GM18517 (cell line): Measurements from ENCODE around the gene TRIOBP.
A peak's percentile ranks its signal among the peaks of the same experiment; 100 is the strongest.
"Not testable (repeated sequence)": the region's sequence is repeated elsewhere in the genome, so short reads cannot be mapped to it uniquely, and the experiment has no call there.

ENCODE experiments used
- ATAC-seq: cut with Tn5 transposase; IDR thresholded peaks from one replicate; pipeline ENCODE4 v1.9.1; 2021; ENCODE audit warnings: mild to moderate bottlenecking, moderate library complexity; ENCODE audit not compliant: unreplicated experiment

The TRIOBP gene

GRCh38 chr22:37686002-37686982 lies 10.6 kb upstream of the TRIOBP start, which contains the start of gene NOL12:
Gene NOL12, plus strand, starts transcription at chr22:37686343. Its CDS starts 50 bp downstream, at chr22:37686393.
- peak; percentile 65 for ATAC-seq

DNA sequence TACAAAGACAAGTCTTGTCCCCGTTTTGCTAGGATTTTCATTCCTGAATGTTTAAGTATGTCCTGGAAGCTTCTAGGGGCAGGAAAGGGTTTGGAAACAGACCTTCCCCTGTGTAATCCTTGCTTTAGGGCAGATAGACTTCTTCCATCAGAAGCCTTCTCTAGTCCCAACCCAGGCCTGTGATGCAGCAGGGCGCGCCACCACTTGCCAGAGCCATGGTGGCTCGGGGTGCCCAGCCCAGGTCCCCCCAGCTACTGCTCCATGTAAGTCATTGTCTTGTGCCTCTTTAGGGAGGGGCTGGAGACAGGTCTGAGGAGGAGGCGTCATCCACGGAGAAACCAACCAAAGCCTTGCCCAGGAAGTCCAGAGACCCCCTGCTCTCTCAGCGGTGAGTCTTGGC lies 6.4 kb upstream of the TRIOBP start:
- ATAC-seq = no peak

DNA sequence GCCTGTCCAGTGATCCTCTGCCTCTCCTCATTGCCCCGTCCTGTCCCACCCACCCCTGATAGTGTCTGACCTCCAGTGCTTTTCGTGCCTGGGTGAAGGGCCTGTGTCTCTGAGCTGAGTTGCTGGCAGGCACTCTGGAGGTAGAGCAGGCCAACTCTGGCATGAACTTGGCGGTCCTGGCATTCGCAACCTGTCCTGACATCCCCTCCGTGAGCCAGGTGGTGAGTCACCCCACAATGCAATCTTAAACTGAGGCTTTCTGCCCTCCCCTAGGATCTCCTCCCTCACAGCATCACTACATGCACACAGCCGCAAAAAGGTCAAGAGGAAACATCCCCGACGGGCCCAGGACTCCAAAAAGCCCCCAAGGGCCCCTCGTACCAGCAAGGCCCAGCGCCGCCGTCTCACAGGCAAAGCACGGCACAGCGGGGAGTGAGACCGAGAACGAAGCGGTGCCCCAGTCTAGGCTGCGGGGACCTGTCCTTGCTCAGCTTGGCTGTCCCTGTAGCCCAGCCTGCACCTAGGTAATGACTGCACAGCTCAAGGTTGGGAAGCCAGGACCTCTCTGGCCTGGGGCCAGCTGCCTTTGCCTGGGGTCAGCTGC lies 5.8 kb upstream of the TRIOBP start:
- no peak for ATAC-seq

- no peak for ATAC-seq
These were observed 4.1 kb upstream of the TRIOBP start for GRCh38 chr22:37692627-37693285.

DNA sequence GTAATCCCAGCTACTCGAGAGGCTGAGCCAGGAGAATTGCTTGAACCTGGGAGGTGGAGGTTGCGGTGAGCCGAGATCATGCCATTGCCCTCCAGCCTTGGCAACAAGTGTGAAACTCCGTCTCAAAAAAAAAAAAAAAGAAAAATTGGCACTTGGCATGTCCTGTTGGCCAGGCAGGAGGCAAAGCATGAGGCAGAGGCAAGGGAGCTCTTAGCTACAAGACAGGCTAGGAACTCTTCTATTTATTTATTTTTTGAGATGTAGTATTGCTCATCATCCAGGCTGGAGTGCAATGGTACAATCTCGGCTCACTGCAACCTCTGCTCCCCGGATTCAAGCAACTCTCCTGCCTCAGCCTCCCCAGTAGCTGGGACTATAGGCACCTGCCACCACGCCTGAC lies 2.7 kb upstream of the TRIOBP start:
- ATAC-seq = not testable (repeated sequence)

GRCh38 chr22:37696260-37696656 lies 590 bp upstream of the TRIOBP start:
- ATAC-seq = not testable (repeated sequence)

GRCh38 chr22:37697538-37697835 lies 639 bp downstream of the TRIOBP start:
- ATAC-seq = no peak

DNA sequence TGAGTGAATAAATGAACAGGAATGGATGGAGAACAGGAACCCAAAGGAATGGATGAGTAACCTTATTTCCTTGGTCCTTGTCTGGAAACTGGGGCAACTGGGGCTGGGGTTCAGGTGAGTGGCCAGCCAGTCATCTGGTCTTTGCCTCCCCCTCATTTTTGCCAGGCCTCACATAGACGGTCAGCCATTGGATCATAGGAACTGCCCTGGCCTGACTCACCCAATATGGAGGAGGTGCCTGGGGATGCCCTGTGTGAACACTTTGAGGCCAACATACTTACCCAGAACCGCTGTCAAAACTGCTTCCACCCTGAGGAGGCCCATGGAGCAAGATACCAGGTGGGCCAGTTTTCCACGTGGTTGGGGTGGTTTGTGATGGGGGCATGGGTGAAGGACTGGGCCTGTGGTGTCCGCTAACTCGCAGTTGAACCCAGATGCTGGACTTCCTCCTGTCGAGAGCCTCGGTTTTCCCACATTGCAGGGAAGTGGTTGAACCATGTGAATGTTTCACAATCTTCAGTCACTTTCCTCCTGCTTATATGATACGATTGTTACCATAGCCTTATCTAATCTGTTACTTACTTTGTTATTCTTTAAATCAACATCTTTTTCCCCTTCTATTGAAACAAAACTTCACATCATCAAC lies 4.4 kb downstream of the TRIOBP start:
- no peak for ATAC-seq

DNA sequence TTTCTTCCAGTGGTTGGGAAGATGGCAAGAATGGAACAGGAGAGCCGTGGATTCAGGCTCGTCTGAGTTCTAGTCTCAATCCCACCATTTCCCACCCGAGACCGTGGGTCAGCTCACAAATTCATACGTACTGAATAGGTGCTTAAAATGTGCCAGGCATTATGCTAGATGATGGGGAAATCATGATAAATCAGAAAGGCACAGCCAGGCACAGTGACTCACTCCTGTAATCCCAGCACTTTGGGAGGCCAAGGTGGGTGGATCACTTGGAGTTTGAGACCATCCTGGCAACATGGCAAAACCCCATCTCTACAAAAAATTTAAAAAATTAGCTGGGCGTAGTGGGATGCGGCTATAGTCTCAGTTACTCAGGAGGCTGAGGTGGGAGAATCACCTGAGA lies 7.1 kb downstream of the TRIOBP start:
- ATAC-seq = no peak

DNA sequence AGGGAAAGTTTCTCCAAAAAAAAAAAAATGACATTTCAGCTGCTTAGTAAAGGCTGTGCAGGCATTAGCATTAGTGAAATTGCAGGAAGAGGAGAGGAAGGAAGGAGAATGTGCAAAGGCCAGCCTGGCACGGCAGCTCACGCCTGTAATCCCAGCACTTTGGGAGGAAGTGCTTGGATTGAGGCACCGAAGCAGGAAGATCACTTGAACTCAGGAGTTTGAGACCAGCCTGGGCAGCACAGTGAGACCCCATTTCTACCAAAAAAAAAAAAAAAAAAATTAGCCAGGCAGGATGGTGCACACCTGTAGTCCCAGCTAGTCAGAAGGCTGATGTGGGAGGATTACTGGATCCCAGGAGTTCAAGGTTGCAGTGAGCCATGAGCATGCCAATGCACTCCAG lies 7.8 kb downstream of the TRIOBP start:
- ATAC-seq = no peak

DNA sequence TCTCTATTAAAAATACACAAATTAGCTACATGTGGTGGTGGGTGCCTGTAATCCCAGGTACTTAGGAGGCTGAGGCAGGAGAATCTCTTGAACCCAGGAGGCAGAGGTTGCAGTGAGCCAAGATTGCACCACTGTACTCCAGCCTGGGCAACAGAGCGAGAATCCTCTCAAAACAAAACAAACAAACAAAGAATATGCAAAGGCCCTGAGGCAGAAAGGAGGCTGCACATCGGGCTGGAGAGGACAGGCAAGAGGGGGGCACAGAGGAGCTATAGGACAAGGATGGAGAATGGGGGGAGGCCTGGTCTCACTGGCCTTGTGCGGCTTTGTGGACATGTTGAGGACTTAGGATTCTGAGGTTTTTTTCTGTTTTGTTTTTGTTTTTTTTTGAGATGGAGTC lies 8.4 kb downstream of the TRIOBP start:
- no peak for ATAC-seq

GRCh38 chr22:37708580-37709444 lies 12.0 kb downstream of the TRIOBP start:
- no peak for ATAC-seq

- ATAC-seq = no peak
These were observed 12.6 kb downstream of the TRIOBP start for GRCh38 chr22:37709445-37709765.

DNA sequence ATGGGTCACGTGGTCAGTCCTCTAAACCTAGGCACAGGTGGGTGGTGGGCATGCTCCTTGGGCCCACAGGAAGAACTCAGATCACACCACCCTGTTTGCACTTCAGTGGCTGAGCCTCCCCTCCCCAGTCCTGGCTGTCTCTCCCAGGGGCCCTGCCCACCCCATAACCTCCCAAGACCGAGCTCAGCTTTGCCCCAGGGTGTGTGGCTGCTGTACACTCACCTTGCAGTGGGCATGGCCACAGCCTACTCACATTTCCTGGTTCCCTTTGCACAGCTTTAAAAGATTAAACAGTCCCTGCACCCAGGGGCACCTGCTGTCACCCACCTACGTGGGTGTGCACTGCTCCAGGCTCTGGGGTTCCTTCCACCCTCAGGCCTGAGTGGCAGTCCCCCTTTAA lies 13.8 kb downstream of the TRIOBP start:
- ATAC-seq = no peak

GRCh38 chr22:37711490-37711889 lies 14.6 kb downstream of the TRIOBP start:
- ATAC-seq = no peak

- ATAC-seq = no peak
These were observed 16.9 kb downstream of the TRIOBP start for GRCh38 chr22:37713761-37714160.

- no peak for ATAC-seq
These were observed 17.8 kb downstream of the TRIOBP start for GRCh38 chr22:37714634-37715033.

DNA sequence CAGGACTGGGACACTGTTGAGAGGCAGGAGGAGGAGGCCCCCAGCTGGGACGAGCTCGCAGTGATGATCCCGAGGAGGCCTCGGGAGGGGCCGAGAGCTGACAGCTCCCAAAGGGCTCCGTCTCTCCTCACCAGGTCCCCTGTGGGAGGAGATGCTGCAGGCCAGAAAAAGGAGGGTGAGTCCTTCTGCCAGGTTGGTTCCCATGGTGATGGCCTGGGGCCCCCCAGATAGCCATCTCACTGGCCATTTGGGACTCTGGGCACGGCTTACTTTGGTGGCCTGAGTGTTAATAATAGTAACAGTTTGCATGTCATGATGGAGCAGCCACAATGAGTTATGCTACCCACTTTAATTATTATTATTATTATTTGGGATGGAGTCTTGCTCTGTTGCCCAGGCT lies 18.9 kb downstream of the TRIOBP start:
- no peak for ATAC-seq

DNA sequence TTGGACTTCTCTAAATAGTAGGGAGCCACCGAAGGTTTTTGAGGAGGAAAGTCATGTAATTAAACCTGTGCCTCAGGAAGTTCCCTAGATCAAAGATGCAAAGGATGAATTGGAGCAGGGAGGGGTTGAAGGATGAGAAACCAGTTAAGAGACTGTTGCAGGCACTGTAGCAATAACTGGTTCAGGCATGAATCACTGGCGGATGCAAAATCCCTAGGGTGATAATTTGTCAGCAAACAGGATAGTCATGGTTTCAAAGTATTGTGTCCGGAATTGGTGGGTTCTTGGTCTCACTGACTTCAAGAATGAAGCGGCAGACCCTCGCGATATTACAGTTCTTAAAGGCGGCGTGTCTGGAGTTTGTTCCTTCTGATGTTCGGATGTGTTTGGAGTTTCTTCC lies 19.9 kb downstream of the TRIOBP start:
- ATAC-seq = no peak

- ATAC-seq = not testable (repeated sequence)
These were observed 20.4 kb downstream of the TRIOBP start for GRCh38 chr22:37717235-37717634.
